ENCODE measurements around the gene DUT.

The DUT gene

DNA sequence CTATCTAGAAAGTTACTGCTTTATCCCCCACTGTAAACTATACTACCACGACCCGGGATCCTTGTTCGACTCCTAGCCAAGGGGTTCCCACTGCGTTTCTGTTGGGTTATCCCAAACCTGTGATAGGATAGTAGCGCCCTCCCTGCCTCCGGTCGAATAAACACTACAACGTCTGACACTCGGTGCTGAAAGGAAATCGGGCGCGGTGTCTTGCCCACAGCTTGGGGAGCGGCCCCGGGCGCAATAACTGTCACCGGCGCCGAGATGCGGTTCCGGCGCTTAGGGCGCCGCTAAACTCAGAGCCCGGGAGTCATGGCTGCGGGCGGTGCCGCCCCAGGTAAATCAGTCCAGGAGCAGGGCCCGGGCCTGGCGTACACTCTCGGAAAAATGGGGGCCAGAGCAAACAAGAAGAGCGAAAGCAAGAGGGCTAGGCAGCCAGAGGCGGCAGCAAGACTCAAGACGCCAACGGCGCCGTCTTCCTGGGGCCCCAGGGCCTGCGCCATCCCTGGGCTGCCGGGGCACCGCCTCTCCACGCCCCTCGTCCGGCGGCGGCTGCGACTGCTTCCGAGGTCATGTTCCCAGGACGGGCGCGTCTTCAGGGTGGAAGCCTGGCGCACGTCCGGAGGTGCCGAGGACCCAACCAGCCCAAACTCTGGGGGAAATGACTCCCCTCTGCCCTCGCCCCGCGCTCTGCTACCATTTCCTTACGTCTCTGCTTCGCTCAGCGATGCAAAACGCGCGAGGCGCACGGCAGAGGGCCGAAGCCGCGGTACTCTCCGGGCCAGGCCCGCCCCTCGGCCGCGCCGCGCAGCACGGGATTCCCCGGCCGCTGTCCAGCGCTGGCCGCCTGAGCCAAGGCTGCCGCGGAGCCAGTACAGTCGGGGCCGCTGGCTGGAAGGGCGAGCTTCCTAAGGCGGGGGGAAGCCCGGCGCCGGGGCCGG is at the start of gene DUT:
TSS of gene DUT (plus strand) at position 575 of the 941 bp plus-strand sequence. CDS start at position 662, 87 bp downstream.
- peaks cover 17% of the 10 kb centered on the region for H3K36me3 Mint-ChIP-seq (ENCODE audit: low read depth)
- H3K27ac Mint-ChIP-seq, result peak within 1 kb of the TSS; percentile 99
- H3K4me3 Mint-ChIP-seq, result peak within 1 kb of the TSS; percentile 100
- H3K9me3 Mint-ChIP-seq, result no peaks in the 10 kb centered on the region
- peaks cover 34% of the 10 kb centered on the region for H3K4me1 Mint-ChIP-seq (ENCODE audit: low read depth)
- no peaks in the 10 kb centered on the region for H3K27me3 Mint-ChIP-seq (ENCODE audit: low read depth)

DNA sequence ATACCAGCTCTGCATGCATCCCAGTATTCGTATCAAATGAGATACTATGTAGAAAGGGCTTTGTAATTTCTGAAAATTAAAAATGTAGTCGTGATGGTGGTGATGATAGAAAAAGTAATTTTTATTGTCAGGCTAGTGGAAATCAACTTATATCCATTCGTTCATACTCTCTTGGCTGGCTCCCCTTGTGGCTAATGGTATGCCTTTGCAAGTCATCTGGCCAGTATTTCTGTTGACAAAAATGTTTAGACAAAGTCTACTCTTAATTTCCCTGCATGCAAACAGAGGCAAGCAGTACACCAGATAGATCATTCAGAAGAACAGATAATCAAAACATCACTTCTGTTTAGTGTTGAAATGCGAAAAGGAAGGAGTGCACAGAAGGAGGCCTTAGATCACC is 49.6 kb upstream of the DUT start:
- no peaks in the 10 kb centered on the region for H3K9me3 Mint-ChIP-seq
- H3K27ac Mint-ChIP-seq, result no peak overlapping the region
- no peak overlapping the region for H3K4me3 Mint-ChIP-seq
- H3K27me3 Mint-ChIP-seq (ENCODE audit: low read depth), result peaks cover 12% of the 10 kb centered on the region
- peaks cover 7% of the 10 kb centered on the region for H3K4me1 Mint-ChIP-seq (ENCODE audit: low read depth)
- no peaks in the 10 kb centered on the region for H3K36me3 Mint-ChIP-seq (ENCODE audit: low read depth)

GRCh38 chr15:48282216-48282615 is 49.0 kb upstream of the DUT start:
- no peak overlapping the region for H3K4me3 Mint-ChIP-seq
- H3K4me1 Mint-ChIP-seq (ENCODE audit: low read depth), result peaks cover 7% of the 10 kb centered on the region
- H3K27ac Mint-ChIP-seq, result no peak overlapping the region
- no peaks in the 10 kb centered on the region for H3K9me3 Mint-ChIP-seq
- no peaks in the 10 kb centered on the region for H3K36me3 Mint-ChIP-seq (ENCODE audit: low read depth)
- H3K27me3 Mint-ChIP-seq (ENCODE audit: low read depth), result peaks cover 12% of the 10 kb centered on the region

DNA sequence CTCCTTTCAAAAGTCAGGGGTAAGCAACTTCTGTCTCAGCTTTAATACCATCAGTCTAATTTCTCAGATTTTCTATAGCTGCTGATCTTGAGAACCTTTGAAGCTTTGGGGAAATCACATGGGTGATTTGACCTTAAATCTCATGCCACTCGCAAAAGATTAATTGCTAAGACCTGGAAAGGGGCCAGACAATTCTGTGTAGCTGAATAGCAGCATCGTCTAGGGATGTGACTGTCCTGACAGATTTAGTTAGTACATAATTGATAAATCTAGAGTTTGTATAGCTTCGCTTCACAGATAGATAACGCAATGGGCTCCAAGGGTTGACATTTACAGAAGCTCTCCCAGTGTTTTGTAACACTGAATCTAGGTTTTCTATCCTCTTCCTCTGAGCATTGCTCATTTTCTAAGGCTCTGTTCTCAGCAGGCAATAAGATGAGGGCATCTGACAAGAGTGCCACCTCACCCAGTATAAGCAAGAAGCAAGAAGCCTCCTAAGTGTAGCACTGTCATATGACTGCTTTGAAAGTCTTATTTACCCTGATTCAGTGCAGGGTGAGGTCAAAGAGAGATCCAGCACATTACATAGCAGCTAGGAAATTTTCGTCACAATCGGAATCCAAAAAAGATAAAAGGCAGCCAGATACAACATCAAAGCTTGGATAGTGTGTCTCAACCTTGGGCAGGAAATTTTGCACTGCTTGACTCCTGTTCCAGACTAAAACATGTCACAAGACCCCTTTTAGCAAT is 47.7 kb upstream of the DUT start:
- Mint-ChIP-seq H3K9me3 (no peaks in the 10 kb centered on the region), H3K27ac (no peak overlapping the region), H3K36me3 (ENCODE audit: low read depth) (no peaks in the 10 kb centered on the region), H3K4me3 (no peak overlapping the region), H3K27me3 (ENCODE audit: low read depth) (peaks cover 12% of the 10 kb centered on the region), H3K4me1 (ENCODE audit: low read depth) (peaks cover 7% of the 10 kb centered on the region)

DNA sequence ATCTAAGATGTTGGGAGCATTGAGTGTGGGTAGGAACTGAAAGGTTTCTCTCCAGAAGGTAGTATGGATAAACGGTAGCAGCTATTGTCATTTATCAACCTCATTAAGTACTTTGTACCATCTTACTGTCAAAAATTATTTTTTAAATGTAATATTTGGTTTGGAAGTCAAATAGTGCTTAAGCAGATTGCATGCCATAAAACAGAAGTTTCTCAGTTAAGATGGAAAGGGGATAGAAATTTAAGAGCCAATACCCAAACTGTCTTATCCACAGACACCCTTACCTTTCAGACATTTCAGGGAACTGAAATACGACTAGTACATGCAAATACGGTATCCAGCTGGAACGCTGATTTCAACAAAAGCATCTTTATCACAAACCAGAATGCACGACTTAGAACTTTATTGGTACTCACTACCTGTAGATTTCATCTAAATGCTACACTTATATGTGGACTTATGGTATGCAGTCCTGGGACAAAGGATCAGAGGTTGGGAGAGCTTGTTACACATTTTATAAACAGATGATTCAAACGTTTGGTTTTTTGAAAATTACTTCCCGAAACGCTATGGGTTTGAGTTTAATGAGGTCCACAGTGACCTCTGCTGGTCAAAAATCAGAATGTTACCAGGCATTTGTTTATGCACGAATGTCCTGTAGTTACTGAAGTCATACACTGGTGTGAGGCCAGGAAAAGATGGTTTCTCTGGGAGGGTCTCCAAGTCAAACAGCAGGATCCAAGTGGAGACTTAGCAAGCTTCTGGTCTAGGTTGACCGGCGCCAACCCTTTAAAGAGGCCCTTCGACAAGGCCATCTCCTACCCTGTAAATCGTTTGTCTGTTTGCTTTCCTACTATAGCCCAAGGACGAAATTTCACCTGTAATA is 45.7 kb upstream of the DUT start:
- Mint-ChIP-seq H3K36me3 (ENCODE audit: low read depth) (no peaks in the 10 kb centered on the region), H3K27me3 (ENCODE audit: low read depth) (peaks cover 12% of the 10 kb centered on the region), H3K27ac (no peak overlapping the region), H3K4me1 (ENCODE audit: low read depth) (peaks cover 7% of the 10 kb centered on the region), H3K4me3 (peak overlapping the region; percentile 61), H3K9me3 (no peaks in the 10 kb centered on the region)

DNA sequence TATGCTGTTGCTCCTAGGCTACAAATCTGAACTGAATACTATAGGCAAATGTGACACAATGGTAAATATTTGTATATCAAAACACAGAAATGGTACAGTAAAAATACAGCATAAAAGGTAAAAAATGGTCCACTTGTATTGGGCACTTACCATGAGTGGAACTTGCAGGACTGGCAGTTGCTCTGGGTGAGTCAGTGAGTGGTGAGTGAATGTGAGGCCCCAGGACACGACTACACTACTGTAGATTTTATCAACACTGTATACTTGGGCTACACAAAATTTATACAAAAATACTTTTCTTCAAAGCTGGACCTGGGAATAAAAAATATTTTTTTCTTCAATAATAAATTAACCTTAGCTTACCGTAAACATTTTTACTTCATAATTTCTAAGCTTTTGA is 41.6 kb upstream of the DUT start:
- no peaks in the 10 kb centered on the region for H3K36me3 Mint-ChIP-seq (ENCODE audit: low read depth)
- no peaks in the 10 kb centered on the region for H3K9me3 Mint-ChIP-seq
- no peak overlapping the region for H3K4me3 Mint-ChIP-seq
- no peak overlapping the region for H3K27ac Mint-ChIP-seq
- H3K4me1 Mint-ChIP-seq (ENCODE audit: low read depth), result peaks cover 7% of the 10 kb centered on the region
- H3K27me3 Mint-ChIP-seq (ENCODE audit: low read depth), result peaks cover under 1% of the 10 kb centered on the region

- no peak overlapping the region for H3K4me3 Mint-ChIP-seq
- H3K4me1 Mint-ChIP-seq (ENCODE audit: low read depth), result no peaks in the 10 kb centered on the region
- no peak overlapping the region for H3K27ac Mint-ChIP-seq
- H3K9me3 Mint-ChIP-seq, result no peaks in the 10 kb centered on the region
- peaks cover 3% of the 10 kb centered on the region for H3K27me3 Mint-ChIP-seq (ENCODE audit: low read depth)
- H3K36me3 Mint-ChIP-seq (ENCODE audit: low read depth), result no peaks in the 10 kb centered on the region
These were observed 38.8 kb upstream of the DUT start for GRCh38 chr15:48292458-48292857.

DNA sequence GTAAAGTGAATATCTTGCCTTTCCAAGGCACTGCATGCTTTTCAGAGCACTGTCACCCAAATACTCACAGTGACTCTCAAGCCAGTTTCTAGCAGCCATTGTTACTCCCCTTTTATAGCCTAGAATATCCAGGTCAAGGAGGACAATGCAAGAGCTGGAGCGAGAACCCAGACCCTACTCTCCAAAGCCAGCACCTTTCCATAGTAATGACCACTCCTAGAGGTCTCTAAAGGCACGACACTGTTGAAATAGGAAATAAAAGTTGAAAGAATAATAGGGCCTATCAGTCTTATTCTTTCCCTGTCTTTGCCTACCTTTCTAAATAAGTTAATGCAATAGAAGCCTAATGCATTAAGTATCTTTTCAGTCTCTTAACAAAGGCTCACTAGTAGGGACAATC is 33.6 kb upstream of the DUT start:
- Mint-ChIP-seq H3K9me3 (no peaks in the 10 kb centered on the region), H3K4me1 (ENCODE audit: low read depth) (no peaks in the 10 kb centered on the region), H3K27me3 (ENCODE audit: low read depth) (peaks cover 3% of the 10 kb centered on the region), H3K36me3 (ENCODE audit: low read depth) (no peaks in the 10 kb centered on the region), H3K27ac (no peak overlapping the region), H3K4me3 (no peak overlapping the region)

DNA sequence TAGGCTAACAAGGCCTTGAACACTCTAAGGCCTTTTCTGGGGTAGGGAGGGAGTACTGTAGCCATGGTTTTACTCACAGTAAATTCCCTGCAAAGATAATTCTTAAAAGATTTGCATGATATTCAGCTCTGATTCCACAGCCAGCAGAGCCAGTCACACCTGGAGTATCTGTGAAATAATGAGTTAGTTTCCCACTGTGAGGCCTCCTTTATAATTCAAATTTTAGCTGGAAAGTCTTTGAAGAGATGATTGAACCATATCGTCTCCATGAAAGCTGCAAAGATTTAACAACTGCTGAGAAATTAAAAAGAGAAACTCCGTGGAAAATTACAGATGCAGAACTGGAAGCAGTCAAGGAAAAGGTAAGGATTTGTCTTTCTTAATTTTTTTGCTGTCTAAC is 32.3 kb upstream of the DUT start:
- peaks cover 3% of the 10 kb centered on the region for H3K27me3 Mint-ChIP-seq (ENCODE audit: low read depth)
- H3K4me1 Mint-ChIP-seq (ENCODE audit: low read depth), result no peaks in the 10 kb centered on the region
- H3K9me3 Mint-ChIP-seq, result no peaks in the 10 kb centered on the region
- H3K27ac Mint-ChIP-seq, result no peak overlapping the region
- H3K4me3 Mint-ChIP-seq, result no peak overlapping the region
- no peaks in the 10 kb centered on the region for H3K36me3 Mint-ChIP-seq (ENCODE audit: low read depth)

DNA sequence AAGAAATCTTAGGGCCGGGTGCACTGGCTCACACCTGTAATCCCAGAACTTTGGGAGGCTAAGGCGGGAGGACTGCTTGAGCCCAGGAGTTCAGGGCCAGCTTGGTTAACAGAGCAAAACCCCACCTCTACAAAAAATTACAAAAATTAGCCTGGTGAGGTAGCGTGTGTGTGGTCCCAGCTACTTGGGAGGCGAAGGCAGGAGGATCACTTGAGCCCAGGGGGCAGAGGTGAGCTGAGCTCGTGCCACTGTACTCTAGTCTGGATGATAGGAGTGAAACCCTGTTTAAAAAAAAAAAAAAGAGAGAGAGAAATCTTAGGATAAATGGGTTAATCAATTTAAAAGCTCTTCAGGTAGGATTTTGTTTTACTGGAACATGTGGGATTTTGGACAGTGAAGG is 31.2 kb upstream of the DUT start:
- Mint-ChIP-seq H3K9me3 (no peaks in the 10 kb centered on the region), H3K4me1 (ENCODE audit: low read depth) (no peaks in the 10 kb centered on the region), H3K27ac (no peak overlapping the region), H3K36me3 (ENCODE audit: low read depth) (no peaks in the 10 kb centered on the region), H3K4me3 (no peak overlapping the region), H3K27me3 (ENCODE audit: low read depth) (peaks cover 3% of the 10 kb centered on the region)

- Mint-ChIP-seq H3K4me3 (no peak overlapping the region), H3K27me3 (ENCODE audit: low read depth) (peaks cover 9% of the 10 kb centered on the region)
These were observed 26.8 kb upstream of the DUT start for GRCh38 chr15:48304398-48304797.

GRCh38 chr15:48306639-48307038 is 24.6 kb upstream of the DUT start:
- Mint-ChIP-seq H3K36me3 (ENCODE audit: low read depth) (no peaks in the 10 kb centered on the region), H3K27me3 (ENCODE audit: low read depth) (peaks cover 9% of the 10 kb centered on the region), H3K27ac (no peak overlapping the region), H3K9me3 (no peaks in the 10 kb centered on the region), H3K4me1 (ENCODE audit: low read depth) (no peaks in the 10 kb centered on the region), H3K4me3 (no peak overlapping the region)

More at GRCh38 chr15:48304398-48304797, 26.8 kb upstream of the DUT start:
- no peaks in the 10 kb centered on the region for H3K4me1 Mint-ChIP-seq (ENCODE audit: low read depth)
- H3K9me3 Mint-ChIP-seq, result no peaks in the 10 kb centered on the region
- no peak overlapping the region for H3K27ac Mint-ChIP-seq
- H3K36me3 Mint-ChIP-seq (ENCODE audit: low read depth), result no peaks in the 10 kb centered on the region

GRCh38 chr15:48307586-48307985 is 23.6 kb upstream of the DUT start:
- H3K36me3 Mint-ChIP-seq (ENCODE audit: low read depth), result no peaks in the 10 kb centered on the region
- no peak overlapping the region for H3K4me3 Mint-ChIP-seq
- H3K9me3 Mint-ChIP-seq, result no peaks in the 10 kb centered on the region
- H3K27ac Mint-ChIP-seq, result no peak overlapping the region
- H3K4me1 Mint-ChIP-seq (ENCODE audit: low read depth), result no peaks in the 10 kb centered on the region
- peaks cover 9% of the 10 kb centered on the region for H3K27me3 Mint-ChIP-seq (ENCODE audit: low read depth)

DNA sequence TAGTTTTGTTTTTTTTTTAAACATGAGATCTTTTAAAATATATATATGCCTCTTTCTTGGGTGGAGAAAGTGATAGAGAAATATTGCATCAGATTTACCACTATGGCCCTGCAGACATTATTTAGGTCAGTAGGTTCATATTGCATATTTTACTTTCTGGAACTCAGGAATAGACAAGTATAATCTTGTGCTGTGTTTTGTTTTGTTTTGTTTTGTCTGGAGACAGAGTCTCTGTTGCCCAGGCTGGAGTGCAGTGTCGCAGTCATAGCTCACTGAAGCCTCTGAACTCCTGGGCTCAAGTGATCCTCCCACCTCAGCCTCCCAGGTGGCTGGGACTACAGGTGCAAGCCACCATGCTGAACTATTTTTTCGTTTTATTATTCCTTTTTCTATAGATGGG is 21.5 kb upstream of the DUT start:
- no peak overlapping the region for H3K4me3 Mint-ChIP-seq
- H3K9me3 Mint-ChIP-seq, result no peaks in the 10 kb centered on the region
- H3K36me3 Mint-ChIP-seq (ENCODE audit: low read depth), result no peaks in the 10 kb centered on the region
- H3K4me1 Mint-ChIP-seq (ENCODE audit: low read depth), result no peaks in the 10 kb centered on the region
- peaks cover 13% of the 10 kb centered on the region for H3K27me3 Mint-ChIP-seq (ENCODE audit: low read depth)
- no peak overlapping the region for H3K27ac Mint-ChIP-seq

Data from T-helper 1 cell treated with Interleukin-12 subunit alpha and Interleukin-12 subunit beta and Interleukin-4 antibody, amounts not matched to agents 30 μg/mL and 1 μg/mL, for 36 hours (primary cell).